H9 (cell line): ENCODE measurements around the gene MAML1. TPM values are rescaled to one million over a fixed set of nuclear protein-coding genes. Genes with fewer than 3 reads are reported as not detected.

Source experiments
- DNase-seq: peaks from one replicate; pipeline ENCODE4 v3.0.0-alpha.2; 2017
- H2AFZ ChIP-seq: one replicate; pipeline ENCODE4 v1.6.1; 2013; ENCODE audit warnings: mild to moderate bottlenecking, low read length, control low read depth, moderate library complexity
- H2AK5ac ChIP-seq: 2 replicates; pipeline ENCODE4 v1.6.1; 2013; ENCODE audit warnings: low read length, control low read depth, mixed read lengths; ENCODE audit not compliant: insufficient read length
- H2BK120ac ChIP-seq: one replicate; pipeline ENCODE4 v1.6.1; 2013; ENCODE audit warnings: low read depth, mild to moderate bottlenecking, low read length, control low read depth, inconsistent platforms; ENCODE audit not compliant: poor library complexity, severe bottlenecking
- H2BK12ac ChIP-seq: 2 replicates; pipeline ENCODE4 v1.6.1; 2013; ENCODE audit warnings: low read length, control low read depth, mixed read lengths, low read depth; ENCODE audit not compliant: insufficient read length
- H2BK15ac ChIP-seq: 2 replicates; pipeline ENCODE4 v1.6.1; 2013; ENCODE audit warnings: low read depth, low read length, control low read depth
- H2BK20ac ChIP-seq: one replicate; pipeline ENCODE4 v1.6.1; 2013; ENCODE audit warnings: low read depth, mild to moderate bottlenecking, low read length, control low read depth, inconsistent platforms; ENCODE audit not compliant: poor library complexity, severe bottlenecking
- H2BK5ac ChIP-seq: 2 replicates; pipeline ENCODE4 v1.6.1; 2013; ENCODE audit warnings: low read length, control low read depth, mixed read lengths; ENCODE audit not compliant: insufficient read length
- H3K14ac ChIP-seq: 2 replicates; pipeline ENCODE4 v1.6.1; 2013; ENCODE audit warnings: low read length, control low read depth; ENCODE audit not compliant: insufficient read depth
- H3K18ac ChIP-seq: 2 replicates; pipeline ENCODE4 v1.6.1; 2013; ENCODE audit warnings: low read depth, mild to moderate bottlenecking, mixed read lengths, low read length, control low read depth; ENCODE audit not compliant: insufficient read length
- H3K23ac ChIP-seq: 2 replicates; pipeline ENCODE4 v1.6.1; 2013; ENCODE audit warnings: low read length, control low read depth, mixed read lengths, low read depth; ENCODE audit not compliant: insufficient read length
- H3K23me2 ChIP-seq: 2 replicates; pipeline ENCODE4 v1.6.1; 2013; ENCODE audit warnings: low read depth, mild to moderate bottlenecking, mixed read lengths, low read length, control low read depth; ENCODE audit not compliant: insufficient read length, poor library complexity, severe bottlenecking
- H3K27ac ChIP-seq: 2 replicates; pipeline ENCODE4 v1.5.1; 2013; ENCODE audit warnings: low read length, control low read depth, mixed read lengths, low read depth; ENCODE audit not compliant: insufficient read length
- H3K27me3 ChIP-seq: 2 replicates; pipeline ENCODE4 v1.6.1; 2013; ENCODE audit warnings: low read length, control low read depth, inconsistent platforms; ENCODE audit not compliant: insufficient read depth
- H3K4ac ChIP-seq: 2 replicates; pipeline ENCODE4 v1.6.1; 2013; ENCODE audit warnings: low read depth, mild to moderate bottlenecking, control low read depth, inconsistent platforms, low read length, moderate library complexity
- H3K4me1 ChIP-seq: 2 replicates; pipeline ENCODE4 v1.6.1; 2013; ENCODE audit warnings: low read length, control low read depth, inconsistent platforms; ENCODE audit not compliant: insufficient read depth
- H3K4me2 ChIP-seq: 2 replicates; pipeline ENCODE4 v1.6.1; 2013; ENCODE audit warnings: low read length, control low read depth, mixed read lengths; ENCODE audit not compliant: insufficient read length, insufficient read depth
- H3K56ac ChIP-seq: 2 replicates; pipeline ENCODE4 v1.6.1; 2013; ENCODE audit warnings: low read depth, mild to moderate bottlenecking, mixed read lengths, low read length, control low read depth; ENCODE audit not compliant: insufficient read length
- H3K79me1 ChIP-seq: 2 replicates; pipeline ENCODE4 v1.6.1; 2013; ENCODE audit warnings: low read depth, mild to moderate bottlenecking, moderate library complexity, low read length, control low read depth, inconsistent platforms; ENCODE audit not compliant: insufficient read depth, poor library complexity, severe bottlenecking
- H3K79me2 ChIP-seq: 2 replicates; pipeline ENCODE4 v1.6.1; 2013; ENCODE audit warnings: low read length, control low read depth, inconsistent platforms; ENCODE audit not compliant: insufficient read depth
- H3K9ac ChIP-seq: 2 replicates; pipeline ENCODE4 v1.6.1; 2013; ENCODE audit warnings: low read length, control low read depth, mixed read lengths; ENCODE audit not compliant: insufficient read length; ENCODE audit errors: extremely low read depth
- H3K9me3 ChIP-seq: one replicate; pipeline ENCODE4 v1.6.1; 2013; ENCODE audit warnings: low read depth, low read length, inconsistent platforms; ENCODE audit not compliant: control insufficient read depth
- H3T11ph ChIP-seq: one replicate; pipeline ENCODE4 v1.6.1; 2013; ENCODE audit warnings: mild to moderate bottlenecking, low read length, control low read depth, inconsistent platforms
- H4K20me1 ChIP-seq: one replicate; pipeline ENCODE4 v1.6.1; 2013; ENCODE audit not compliant: control insufficient read depth, insufficient read length, insufficient read depth
- H4K5ac ChIP-seq: 2 replicates; pipeline ENCODE4 v1.6.1; 2013; ENCODE audit warnings: low read depth, mild to moderate bottlenecking, mixed read lengths, low read length, control low read depth; ENCODE audit not compliant: insufficient read length
- H4K8ac ChIP-seq: replicated peaks from 2 replicates; pipeline ENCODE4 v1.6.1; 2013; ENCODE audit warnings: low read length, control low read depth, mixed read lengths, low read depth; ENCODE audit not compliant: insufficient read length
- H4K91ac ChIP-seq: 2 replicates; pipeline ENCODE4 v1.6.1; 2013; ENCODE audit warnings: low read depth, mild to moderate bottlenecking, moderate library complexity, mixed read lengths, low read length, control low read depth; ENCODE audit not compliant: insufficient read length
- H3K27ac Mint-ChIP-seq, 3 experiments: 2 replicates in 2 of 3; 3 replicates in 1 of 3; pipeline ENCODE4 v1.8.0; 2020 to 2021; ENCODE audit warnings: mixed read lengths in 3 of 3, mild to moderate bottlenecking in 1 of 3, moderate library complexity in 1 of 3
- H3K27me3 Mint-ChIP-seq: 2 replicates; pipeline ENCODE4 v1.8.0; 2021; ENCODE audit warnings: low read depth, mild to moderate bottlenecking, moderate library complexity, mixed read lengths
- H3K36me3 Mint-ChIP-seq, 3 experiments: 2 replicates in 2 of 3; 3 replicates in 1 of 3; pipeline ENCODE4 v1.8.0; 2020 to 2021; ENCODE audit warnings: low read depth in 3 of 3, mixed read lengths in 3 of 3; ENCODE audit not compliant: insufficient read depth in 1 of 3
- H3K4me1 Mint-ChIP-seq, 2 experiments: 2 replicates each; pipeline ENCODE4 v1.8.0; 2020; ENCODE audit warnings: mixed read lengths in 2 of 2
- H3K4me3 Mint-ChIP-seq, 2 experiments: 2 replicates in 1 of 2; 3 replicates in 1 of 2; pipeline ENCODE4 v1.8.0; 2020 to 2021; ENCODE audit warnings: mild to moderate bottlenecking in 2 of 2, mixed read lengths in 2 of 2, moderate library complexity in 1 of 2
- H3K9me3 Mint-ChIP-seq, 2 experiments: 2 replicates in 1 of 2; 3 replicates in 1 of 2; pipeline ENCODE4 v1.8.0; 2020; ENCODE audit warnings: mild to moderate bottlenecking in 2 of 2, mixed read lengths in 2 of 2, moderate library complexity in 1 of 2
- WGBS: extraction: QIAGEN DNeasy Blood & Tissue Kit; methylation state at CpG from one replicate; pipeline ENCODE4 v1.1.7; 2013; ENCODE audit warnings: missing lambda C conversion rate, low lambda C conversion rate, mixed read lengths; ENCODE audit not compliant: insufficient read length; ENCODE audit errors: extremely low coverage; 5-methylcytosine and 5-hydroxymethylcytosine counted together
- total RNA-seq: library from RNA; stranded (reverse); gene quantifications from 2 replicates; pipeline ENCODE4 v1.2.1, GENCODE V29; 2021
- TF ChIP-seq, protein P1 (sequence below): fragments of 200-600 bp; sonication (generic); conservative IDR thresholded peaks from 3 replicates; pipeline ENCODE4 v1.8.0; 2021; ENCODE audit warnings: antibody characterized with exemption, mild to moderate bottlenecking

Gene MAML1
- total RNA-seq, 1 experiment from 2014 or later = 50.8 TPM

DNA sequence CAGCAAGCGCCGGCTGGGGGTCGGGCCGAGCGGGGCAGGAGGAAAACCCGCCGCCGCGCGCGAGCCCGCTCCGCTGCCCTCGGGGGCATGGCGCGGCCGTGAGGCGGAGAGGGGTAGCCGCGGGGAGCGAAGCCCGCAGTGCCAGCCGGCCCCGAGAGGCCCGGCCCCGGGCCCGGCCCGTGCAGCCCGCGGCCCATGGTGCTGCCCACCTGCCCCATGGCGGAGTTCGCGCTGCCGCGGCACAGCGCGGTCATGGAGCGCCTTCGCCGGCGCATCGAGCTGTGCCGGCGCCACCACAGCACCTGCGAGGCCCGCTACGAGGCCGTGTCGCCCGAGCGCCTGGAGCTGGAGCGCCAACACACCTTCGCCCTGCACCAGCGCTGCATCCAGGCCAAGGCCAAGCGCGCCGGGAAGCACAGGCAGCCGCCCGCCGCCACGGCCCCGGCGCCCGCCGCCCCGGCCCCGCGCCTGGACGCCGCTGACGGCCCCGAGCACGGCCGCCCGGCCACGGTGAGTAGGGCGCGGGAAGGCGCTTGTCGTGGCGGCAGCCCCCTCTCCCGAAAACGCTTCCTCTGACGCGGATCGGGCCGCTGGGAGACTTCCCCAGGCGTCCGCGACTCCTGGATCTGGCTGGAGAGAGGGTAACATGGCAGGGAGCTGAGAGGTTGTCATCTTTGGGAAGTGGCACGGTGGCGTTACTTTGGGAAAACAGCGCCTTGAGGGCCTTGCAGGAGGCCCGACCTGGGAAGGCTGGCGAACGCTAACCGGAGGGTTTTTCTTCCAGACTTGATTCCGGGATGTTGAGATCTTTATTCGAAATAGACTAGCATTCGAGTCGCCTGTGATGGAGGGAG lies 523 bp downstream of the MAML1 start:
- no peak overlapping the region for H4K91ac ChIP-seq
- no peak overlapping the region for H2BK20ac ChIP-seq
- TF ChIP-seq, protein P1, sequence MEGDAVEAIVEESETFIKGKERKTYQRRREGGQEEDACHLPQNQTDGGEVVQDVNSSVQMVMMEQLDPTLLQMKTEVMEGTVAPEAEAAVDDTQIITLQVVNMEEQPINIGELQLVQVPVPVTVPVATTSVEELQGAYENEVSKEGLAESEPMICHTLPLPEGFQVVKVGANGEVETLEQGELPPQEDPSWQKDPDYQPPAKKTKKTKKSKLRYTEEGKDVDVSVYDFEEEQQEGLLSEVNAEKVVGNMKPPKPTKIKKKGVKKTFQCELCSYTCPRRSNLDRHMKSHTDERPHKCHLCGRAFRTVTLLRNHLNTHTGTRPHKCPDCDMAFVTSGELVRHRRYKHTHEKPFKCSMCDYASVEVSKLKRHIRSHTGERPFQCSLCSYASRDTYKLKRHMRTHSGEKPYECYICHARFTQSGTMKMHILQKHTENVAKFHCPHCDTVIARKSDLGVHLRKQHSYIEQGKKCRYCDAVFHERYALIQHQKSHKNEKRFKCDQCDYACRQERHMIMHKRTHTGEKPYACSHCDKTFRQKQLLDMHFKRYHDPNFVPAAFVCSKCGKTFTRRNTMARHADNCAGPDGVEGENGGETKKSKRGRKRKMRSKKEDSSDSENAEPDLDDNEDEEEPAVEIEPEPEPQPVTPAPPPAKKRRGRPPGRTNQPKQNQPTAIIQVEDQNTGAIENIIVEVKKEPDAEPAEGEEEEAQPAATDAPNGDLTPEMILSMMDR = no peak
- no peaks in the 10 kb centered on the region for H3K9me3 Mint-ChIP-seq
- peak overlapping the region; percentile 76 for H3K18ac ChIP-seq
- H3K23ac ChIP-seq = no peak overlapping the region
- no peak overlapping the region for H2BK15ac ChIP-seq
- H2BK12ac ChIP-seq = no peak overlapping the region
- no peak overlapping the region for H4K8ac ChIP-seq
- H3K4me1 ChIP-seq = no peaks in the 10 kb centered on the region
- H3K79me2 ChIP-seq = peaks cover 26% of the 10 kb centered on the region
- H3K4me2 ChIP-seq = peak overlapping the region; percentile 94
- no peak overlapping the region for H2BK5ac ChIP-seq
- no peak overlapping the region for H2BK120ac ChIP-seq
- no peak overlapping the region for H2AFZ ChIP-seq
- no peaks in the 10 kb centered on the region for H4K20me1 ChIP-seq
- H3K9me3 ChIP-seq = no peaks in the 10 kb centered on the region
- peak overlapping the region; percentile 95 to 98 for H3K4me3 Mint-ChIP-seq
- peak overlapping the region; percentile 92 for H3K14ac ChIP-seq
- no peak overlapping the region for H3K56ac ChIP-seq
- H3K4me1 Mint-ChIP-seq = peaks cover 11 to 18% of the 10 kb centered on the region in 2 experiments
- DNase-seq = peak; percentile 53
- no peaks in the 10 kb centered on the region for H3K27me3 Mint-ChIP-seq
- H3T11ph ChIP-seq = no peak overlapping the region
- H3K23me2 ChIP-seq = no peaks in the 10 kb centered on the region
- peak overlapping the region; percentile 90 to 97 (median 97); a peak in 6 of 7 replicates for H3K27ac Mint-ChIP-seq
- H4K5ac ChIP-seq = no peak overlapping the region
- peaks cover 16 to 47% (median 36%) of the 10 kb centered on the region in 3 experiments for H3K36me3 Mint-ChIP-seq
- no CpG with 5 or more reads among the region's 101 CpGs for WGBS
- H3K27me3 ChIP-seq = no peaks in the 10 kb centered on the region
- no peak overlapping the region for H3K4ac ChIP-seq
- H3K27ac ChIP-seq = no peak overlapping the region
- H3K9ac ChIP-seq = peak overlapping the region; percentile 92
- H2AK5ac ChIP-seq = no peak overlapping the region
- no peaks in the 10 kb centered on the region for H3K79me1 ChIP-seq
